HG02884 (cell line): ENCODE results near the gene PEMT.

Source experiments
- ATAC-seq: cut with Tn5 transposase; IDR thresholded peaks from one replicate; pipeline ENCODE4 v1.9.1; 2021; ENCODE audit warnings: mild to moderate bottlenecking, moderate library complexity; ENCODE audit not compliant: unreplicated experiment

The PEMT gene

DNA sequence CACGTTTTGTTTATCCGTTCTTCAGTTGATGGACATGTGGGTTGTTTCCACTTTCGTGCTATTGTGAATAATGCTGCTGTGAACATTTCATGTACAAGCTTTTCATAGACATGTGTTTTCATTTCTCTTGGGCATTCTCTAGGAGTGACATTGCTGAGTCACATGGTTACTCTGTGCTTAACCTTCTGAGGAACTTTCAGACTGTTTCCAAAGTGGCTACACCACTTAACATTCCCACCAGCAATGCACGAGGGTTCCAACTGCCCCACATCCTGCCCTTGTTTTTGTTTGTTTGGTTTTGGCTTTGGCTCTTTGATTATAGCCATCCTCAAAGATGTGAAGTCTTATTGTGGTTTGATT lies 14.2 kb upstream of the PEMT start:
- no peak for ATAC-seq

DNA sequence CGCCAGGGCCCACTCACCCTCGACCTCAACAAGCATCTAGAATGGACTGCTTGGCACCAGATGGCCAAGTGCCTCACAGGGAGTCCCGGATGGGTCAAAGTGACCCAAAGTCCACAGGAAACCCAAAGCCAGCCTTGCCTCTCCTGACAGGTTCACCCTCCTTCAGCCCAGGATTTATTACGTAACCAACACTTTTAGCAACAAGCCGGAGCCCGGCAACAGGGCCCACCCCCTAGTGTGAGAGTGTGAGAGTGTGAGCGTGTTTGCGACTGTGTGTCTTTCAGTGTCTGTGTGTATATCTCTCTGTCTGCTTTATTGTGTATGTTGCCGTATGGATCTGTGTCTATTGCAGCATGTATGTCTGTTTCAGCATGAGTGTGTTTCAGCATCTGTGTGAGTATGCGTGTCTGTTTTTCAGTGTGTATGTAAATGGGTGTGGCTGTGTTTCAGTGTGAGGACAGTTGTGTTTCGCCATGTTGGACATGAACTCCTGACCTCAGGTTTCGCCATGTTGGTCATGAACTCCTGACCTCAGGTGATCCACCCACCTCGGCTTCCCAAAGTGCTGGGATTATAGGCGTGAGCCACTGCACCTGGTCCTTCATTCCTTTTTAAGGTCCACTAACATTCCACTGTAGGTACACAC lies 13.7 kb upstream of the PEMT start:
- ATAC-seq: no peak

DNA sequence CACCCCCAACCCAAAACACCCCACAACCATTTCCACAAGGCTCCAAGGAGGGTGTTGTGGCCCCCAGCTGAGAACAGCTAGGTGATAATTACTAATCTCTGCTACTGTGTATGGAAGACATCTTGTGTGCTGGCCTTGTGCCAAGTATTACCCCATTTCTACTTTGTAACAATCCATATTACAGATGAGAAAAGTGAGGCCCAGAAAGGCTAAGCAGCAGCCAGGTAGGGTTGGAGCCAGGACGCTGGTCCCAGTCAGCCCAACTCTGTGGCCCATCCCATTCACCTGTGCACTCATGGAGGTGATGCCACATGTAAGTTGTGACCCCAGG lies 12.4 kb upstream of the PEMT start:
- no peak for ATAC-seq

DNA sequence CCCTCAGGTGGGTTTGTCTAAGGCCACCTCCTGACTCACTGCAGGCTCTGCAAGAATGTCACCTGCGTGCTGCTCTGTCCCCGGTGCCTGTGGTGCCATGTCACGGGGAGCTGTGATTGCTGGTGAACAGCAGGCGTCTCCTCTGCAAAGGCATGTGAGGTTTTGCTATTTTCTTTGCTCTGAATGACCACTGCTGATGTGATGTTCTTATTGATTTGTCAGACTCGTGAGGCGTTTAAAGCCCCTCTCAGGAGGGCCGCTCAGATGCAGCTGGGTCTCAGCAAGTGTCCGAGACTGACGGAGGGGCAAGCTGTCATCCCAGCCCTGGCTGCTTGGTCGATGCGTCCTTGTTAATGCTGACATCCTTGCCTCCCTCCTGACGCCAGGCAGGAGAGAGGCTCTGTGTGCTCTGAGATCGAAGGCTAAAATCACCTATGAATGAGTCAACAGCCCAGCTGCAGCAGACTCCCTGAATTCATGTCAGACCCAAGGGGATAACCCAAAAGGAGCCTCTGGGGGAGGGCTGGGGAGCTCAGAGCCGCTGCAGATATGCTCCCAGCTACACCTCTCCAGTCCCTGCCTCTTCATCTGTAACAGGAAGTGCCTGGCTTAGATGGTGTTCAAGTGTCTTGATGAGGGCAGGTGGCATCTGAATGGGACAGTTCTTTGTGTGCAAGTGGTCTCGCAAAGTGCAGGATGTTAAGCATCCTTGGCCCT lies 11.8 kb upstream of the PEMT start:
- no peak for ATAC-seq

DNA sequence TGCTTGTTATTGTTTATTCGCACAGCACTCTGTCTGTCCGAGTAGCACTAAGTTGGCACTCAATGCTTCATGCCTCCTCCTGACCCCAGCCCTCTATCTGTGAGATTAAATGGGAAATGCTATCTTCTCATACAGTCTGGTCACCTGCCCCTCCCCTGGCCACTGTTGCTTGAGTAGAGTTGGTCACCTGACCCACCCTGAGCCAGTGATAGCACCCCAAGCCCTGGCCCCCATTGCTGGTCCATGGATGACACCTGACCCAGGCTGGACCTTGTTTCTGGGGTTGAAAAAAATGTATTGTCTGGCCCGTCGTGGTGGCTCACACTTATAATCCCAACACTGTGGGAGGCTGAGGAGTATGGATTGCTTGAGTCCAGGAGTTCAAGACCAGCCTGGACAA lies 8.5 kb upstream of the PEMT start:
- ATAC-seq: no peak

DNA sequence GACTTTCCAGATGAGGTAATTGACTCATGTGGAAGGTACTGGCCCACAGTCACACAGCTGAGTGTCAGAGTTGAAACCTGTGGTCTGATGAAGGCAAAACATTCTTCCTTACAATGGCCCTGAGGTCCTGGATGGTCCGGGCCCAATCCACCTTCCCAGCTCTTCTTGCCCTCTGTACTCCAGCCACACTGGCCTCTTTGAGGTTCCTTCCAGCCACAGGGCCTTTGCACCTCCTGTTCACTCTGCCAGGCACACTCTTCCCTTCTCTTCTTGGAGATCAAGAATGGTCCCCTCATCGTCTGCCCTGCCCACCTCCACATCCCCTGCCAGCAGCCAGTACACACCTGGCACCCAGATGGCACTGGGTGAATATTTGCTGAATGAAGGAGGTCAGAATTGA lies 6.5 kb upstream of the PEMT start:
- no peak for ATAC-seq

DNA sequence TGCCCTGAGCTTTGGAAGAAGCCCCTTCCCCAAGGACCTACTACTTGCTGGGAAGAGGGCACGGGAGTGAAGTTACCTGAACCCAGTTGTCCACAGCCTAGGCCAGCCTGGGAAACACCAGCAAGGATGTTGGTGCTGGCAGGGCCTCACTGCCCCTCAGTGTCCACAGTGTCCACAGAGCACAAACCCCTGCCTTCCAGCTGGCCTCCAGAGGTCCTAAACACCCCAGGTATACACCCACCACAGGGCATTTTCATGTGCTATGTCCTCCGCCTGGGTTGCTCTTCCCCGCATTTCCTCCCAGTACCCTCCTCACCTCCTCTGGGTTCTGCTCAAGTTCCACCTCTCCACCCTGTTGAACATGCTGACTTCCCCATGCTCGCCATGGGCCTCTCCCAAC lies 4.2 kb upstream of the PEMT start:
- ATAC-seq: no peak

DNA sequence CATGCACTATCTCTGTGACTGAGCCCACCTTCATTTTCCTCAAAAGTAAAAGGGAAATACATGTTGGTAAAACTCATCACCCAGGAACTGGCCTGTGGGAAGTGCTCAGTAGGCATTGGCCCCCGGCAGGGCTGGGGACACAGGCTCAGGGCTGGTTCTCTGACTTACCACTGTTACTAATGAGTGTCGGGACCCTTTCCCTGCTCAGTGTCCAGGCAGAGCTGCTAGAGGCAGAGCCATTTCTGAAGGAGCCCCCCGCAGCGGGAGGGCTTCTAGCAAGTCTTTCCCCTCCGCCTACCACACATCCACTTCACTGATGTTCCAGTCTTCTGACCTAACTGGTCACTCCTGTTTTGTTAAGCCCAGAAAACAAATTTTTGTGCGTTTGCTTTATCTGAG lies 1.7 kb upstream of the PEMT start:
- ATAC-seq: no peak

DNA sequence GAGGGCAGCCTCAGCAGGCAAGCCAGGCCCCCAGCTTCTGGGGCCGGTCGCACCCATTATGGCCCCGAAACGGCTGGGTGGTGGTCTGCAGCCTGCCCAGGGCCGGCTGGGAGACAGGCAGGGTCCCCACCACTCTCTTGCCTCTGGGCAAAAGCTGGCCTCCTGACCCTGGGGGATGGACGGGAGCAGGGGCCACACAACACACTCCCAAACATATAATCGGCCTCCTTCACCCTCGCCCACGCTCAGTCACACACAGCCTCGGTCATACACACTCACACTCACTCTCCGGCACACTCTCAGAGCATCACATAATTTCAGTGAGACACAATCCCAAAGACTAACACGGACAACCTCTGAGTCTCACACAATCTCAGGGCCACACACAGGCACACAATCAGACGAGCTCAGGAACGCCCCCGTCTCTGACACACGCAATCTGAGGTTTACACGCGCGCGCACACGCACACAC lies 589 bp downstream of the PEMT start:
- no peak for ATAC-seq

DNA sequence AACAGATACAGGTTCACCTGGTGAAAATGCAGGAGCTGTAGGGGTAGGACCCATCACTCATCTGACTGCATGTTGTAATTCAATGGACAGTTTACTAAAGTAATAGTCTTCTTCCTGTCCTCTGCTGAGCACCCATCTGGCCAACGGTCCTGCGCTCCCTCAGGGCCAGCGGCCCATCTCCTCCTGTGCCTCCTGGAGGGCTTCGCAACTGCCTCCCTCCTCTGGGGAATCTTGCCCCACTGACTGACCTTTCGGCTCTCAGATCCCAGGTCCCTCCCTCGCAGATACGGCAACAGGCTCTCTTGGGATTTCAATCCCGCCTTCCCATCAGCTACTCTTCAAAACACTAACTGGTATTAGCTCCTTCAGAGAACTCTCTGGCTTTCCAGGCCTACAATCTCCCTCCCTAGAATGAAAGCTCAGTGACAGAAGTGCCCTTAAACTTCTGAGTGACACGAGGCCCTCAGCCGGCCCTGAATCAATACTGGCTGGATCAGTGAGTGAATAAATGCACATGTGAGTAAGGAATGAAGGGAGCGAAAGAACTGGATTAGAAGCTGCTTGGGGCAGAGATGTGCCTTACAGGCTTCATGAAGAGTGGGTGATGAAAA lies 1.3 kb downstream of the PEMT start:
- no peak for ATAC-seq

DNA sequence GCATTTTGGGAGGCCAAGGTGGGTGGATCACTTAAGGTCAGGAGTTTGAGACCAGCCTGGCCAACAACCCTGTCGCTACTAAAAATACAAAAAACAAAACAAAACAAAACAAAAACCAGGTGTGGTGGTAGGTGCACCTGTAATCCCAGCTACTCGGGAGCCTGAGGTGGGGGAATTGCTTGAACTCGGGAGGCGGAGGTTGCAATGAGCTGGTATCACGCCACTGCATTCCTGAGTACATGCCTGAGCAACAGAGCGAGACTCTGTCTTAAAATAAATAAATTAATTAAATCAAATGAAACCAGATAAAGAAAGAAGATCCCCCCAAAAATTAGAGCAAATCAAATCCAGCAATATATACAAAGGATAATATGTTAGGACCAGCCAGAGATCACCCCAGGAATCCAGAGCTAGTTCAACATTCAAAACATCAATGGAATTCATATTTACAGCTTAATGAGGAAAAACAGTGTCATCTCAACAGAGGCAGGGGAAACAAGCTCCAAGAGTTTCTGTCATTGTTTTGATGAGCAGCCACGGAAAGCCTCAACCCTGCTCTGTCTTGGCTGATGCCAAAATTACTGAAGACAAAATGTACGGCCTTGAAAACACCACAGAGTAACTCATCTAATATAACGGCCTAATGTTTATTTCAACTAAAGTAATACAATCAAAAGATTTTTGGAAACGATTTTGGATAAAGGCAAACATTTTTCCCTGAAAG lies 3.7 kb downstream of the PEMT start:
- no peak for ATAC-seq

DNA sequence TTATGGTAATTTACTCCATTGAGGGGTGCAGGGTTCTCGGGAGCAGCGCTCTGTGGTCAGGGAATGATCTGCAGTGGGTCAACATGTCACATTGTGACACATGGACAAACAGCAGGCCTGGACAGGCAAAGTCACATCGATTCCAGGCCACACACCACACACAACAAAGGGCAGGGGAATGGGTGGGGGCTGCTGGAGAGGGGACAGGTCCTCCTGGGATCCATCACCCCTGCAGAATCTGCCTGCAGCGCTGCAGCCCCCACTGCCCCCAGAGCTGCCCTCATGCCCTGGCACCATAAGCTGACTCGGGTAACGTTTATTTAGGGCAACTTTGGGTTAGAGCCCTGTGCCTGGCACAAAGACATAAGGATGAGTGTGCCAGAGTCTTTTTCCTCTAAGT lies 9.1 kb downstream of the PEMT start:
- ATAC-seq: no peak

DNA sequence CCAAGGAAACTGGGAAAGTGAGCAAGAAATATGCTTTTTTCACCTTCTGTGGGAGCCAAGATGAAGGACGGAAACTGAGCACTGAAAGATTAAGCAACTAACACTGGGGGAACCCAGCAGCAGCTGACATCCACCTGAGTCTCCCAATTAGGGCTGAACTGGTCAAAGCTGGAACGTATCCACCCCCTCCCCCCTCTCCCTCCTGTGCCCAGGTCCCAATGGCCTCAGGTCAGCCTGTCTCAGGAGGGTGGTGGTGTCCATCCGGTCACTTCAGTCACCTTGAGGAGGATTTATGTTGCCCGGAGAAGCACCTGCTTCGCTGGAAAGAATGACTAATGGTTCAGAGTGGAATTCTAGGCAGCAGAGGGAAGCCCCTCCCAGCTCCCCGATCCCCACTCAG lies 10.0 kb downstream of the PEMT start:
- ATAC-seq: no peak

DNA sequence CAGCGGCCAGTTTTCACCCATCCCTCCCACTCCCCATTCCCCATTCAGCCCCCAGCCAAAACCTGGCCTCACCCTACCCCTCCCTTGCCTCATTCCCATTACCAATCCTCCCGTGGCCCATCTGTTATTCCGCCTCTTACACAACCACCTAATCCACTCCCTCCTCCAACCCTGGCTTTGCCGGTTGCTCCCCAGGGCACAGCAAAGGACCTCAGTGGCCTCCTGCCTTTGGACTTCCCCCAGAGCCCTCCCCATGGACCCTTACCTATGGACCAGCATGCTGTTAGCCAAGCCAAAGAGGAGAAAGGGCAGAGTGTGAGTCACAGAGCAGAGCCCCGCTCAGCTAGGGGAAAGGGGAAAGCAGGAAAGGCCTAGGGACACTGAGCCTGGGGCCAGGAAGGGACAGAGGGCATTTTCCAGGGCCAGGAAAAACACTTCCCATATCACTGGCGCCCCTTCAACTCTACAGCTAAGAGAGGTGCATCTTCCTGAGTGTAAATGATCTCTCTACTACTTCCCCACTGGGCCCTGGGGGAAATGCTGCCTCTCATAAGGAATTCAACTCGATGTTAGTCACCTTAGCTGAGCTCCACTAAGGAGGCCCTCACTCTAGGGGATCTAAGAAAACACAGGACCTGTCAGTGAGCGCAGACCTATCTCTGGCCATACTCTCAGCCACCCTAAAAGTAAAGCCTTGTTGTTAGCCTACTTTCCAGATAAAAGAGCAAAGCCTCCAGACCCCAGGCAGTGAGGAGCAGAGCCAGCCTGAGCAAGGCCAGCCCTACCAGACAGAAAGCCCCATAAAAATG lies 10.6 kb downstream of the PEMT start:
- no peak for ATAC-seq

DNA sequence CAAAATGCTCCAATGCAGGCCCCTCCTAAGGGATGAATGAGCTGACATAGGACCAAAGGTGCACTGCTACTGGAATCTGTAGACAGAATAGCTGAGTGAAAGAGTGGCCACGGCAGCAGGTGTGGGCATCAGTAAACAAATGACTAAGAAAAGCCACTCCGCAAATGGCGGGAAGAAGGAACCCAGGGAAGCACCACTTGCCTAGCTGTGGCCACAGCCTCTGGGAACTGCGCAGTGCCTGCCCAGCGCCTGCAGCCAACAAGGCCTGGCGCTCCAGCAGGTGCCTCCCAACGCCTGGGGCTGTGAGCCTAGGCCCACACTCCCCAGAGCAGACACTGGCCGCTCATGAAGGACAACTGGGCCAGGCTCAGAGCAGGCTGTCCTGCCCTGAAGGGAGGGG lies 11.8 kb downstream of the PEMT start:
- ATAC-seq: no peak

DNA sequence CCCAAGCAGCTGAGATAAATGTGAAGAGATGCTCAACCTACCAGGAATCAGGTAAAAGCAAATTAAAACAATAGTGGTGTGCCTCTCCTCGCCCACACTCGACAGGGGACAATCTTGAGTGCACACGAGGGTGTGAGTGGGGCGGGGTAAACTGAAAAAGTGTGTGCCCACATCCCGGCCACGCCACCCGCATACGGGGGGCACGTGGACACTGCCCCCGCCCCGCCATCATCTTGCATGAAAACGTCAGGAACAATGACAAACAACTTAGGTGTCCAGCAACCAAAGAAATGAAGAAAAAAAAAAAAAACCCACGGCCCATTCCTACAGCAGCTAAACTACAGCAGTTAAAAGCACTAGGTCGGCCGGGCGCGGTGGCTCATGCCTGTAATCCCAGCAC lies 14.1 kb downstream of the PEMT start:
- no peak for ATAC-seq

DNA sequence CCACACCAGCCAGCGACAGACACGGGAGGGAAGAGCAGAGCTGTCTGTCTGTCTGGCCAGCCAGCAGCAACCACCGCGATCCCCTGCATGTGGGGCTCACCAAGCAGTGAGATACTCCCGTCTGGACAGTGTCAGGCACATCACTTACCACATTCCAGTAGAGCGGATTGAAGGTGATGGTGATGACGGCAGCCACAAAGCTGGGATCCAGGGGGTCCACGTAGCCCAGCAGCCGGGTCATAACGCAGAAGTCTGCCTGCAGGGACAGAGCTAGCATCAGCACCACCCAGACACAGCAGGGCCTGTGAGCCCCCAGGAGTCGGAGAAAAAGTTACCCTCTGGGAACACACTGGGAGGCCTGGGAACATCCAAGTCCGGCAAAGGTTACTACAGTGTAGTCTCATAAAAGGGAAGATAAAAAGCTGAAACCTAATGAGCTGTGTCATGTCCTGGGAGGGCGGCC lies 14.7 kb downstream of the PEMT start:
- ATAC-seq: no peak

DNA sequence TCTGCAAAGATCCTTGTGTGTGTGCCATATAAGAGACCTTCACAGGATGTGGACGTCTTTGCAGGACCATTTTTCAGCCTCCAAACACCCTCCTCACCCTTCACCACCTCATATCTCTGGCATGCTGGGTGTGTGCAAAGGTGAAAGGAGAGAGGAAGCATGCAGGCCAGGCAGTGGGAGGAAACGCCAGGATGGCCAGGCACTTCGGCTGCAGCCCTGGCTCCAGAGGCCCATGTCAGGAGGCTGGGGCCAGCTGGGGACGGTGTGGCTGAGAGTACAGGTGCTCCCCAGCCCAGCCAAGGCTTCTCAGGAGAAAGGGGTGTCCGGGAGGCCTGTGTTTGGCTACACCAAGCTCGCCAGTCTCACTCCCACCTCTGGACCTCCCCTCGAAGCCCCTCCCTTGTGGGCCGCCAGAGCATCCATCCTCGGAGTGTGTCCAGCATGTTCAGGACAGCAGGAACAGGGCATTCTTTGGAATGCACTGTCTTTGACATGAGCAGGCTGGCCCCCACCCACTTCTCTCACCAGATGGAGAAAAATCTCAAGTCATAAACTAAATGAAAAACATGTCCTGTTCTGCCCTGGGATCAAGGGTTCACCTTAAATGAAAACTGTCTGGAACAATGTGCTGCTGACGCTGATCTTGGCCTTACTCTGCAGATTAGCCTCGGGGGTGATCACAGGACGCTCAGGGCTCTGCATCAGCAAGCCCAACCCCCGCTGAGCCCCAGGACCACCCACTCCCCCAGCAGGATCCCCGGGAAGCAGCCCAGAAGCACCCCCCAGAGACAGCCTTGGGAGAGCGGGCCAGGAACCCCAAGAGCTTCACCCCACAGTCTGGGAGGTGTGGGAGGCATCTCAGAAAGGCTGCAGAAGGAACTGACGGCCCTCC lies 15.9 kb downstream of the PEMT start:
- ATAC-seq: no peak

DNA sequence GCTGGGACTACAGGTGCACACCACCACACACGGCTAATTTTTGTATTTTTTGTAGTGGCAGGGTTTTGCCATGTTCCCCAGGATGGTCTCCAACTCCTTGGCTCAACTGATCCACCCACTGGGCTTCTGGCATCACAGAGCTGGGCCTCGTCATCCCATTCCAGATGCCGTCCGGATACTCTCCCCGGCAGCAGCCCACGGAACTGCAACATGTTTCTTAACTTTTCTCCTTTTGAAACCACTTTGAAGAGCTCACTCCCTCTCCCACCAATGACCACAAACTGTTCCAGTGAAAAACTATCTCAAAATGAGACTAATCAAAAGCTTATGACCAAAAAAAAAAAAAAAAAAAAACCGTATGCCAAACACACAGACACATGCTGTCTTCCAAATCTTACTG lies 17.6 kb downstream of the PEMT start:
- no peak for ATAC-seq
